IPS DF 6.9 (cell line): Measurements from ENCODE around the gene ZHX3.
"Not testable (repeated sequence)": the region's sequence is repeated elsewhere in the genome, so short reads cannot be mapped to it uniquely, and the experiment has no call there.

Experiments
- DNase-seq: peaks from one replicate; pipeline ENCODE4 v3.0.0-alpha.2; 2013; ENCODE audit warnings: low read depth, low spot score
- H3K27ac ChIP-seq: one replicate; pipeline ENCODE4 v1.5.1; 2013; ENCODE audit warnings: low read length, control low read depth
- H3K27me3 ChIP-seq: 2 replicates; pipeline ENCODE4 v1.6.1; 2013; ENCODE audit warnings: mild to moderate bottlenecking, low read length; ENCODE audit not compliant: control insufficient read depth, insufficient read depth
- H3K36me3 ChIP-seq: 2 replicates; pipeline ENCODE4 v1.6.1; 2013; ENCODE audit warnings: low read length; ENCODE audit not compliant: control insufficient read depth, insufficient read depth
- H3K4me1 ChIP-seq: 2 replicates; pipeline ENCODE4 v1.6.1; 2013; ENCODE audit warnings: low read length; ENCODE audit not compliant: control insufficient read depth, insufficient read depth
- H3K4me3 ChIP-seq: 2 replicates; pipeline ENCODE4 v1.5.1; 2013; ENCODE audit warnings: mild to moderate bottlenecking, low read length
- H3K9me3 ChIP-seq: 2 replicates; pipeline ENCODE4 v1.6.1; 2013; ENCODE audit warnings: low read length, inconsistent platforms; ENCODE audit not compliant: control insufficient read depth, insufficient read depth
- WGBS: extraction: QIAGEN DNeasy Blood & Tissue Kit; methylation state at CpG from one replicate; pipeline ENCODE4 v1.1.7; 2013; ENCODE audit warnings: mixed read lengths, missing lambda C conversion rate; ENCODE audit not compliant: insufficient read length, insufficient coverage; 5-methylcytosine and 5-hydroxymethylcytosine counted together

Gene ZHX3

GRCh38 chr20:41312009-41312408 lies 5.5 kb downstream of the ZHX3 start:
- not testable (repeated sequence) for H3K27me3 ChIP-seq, DNase-seq, H3K27ac ChIP-seq, H3K4me3 ChIP-seq, H3K4me1 ChIP-seq, H3K9me3 ChIP-seq, H3K36me3 ChIP-seq
- WGBS = no CpG with 5 or more reads among the region's 6 CpGs

- Histone ChIP-seq H3K4me3 (no peak overlapping the region), H3K9me3 (no peaks in the 10 kb centered on the region), H3K36me3 (no peaks in the 10 kb centered on the region), H3K27me3 (no peaks in the 10 kb centered on the region; the same call in 1 of the 2 replicates), H3K27ac (no peak overlapping the region), H3K4me1 (peaks cover 1% of the 10 kb centered on the region; the same call in 1 of the 2 replicates)
- DNase-seq = no peak
- 100% methylated on average over 1 of the region's 2 CpGs for WGBS
Observed at GRCh38 chr20:41309817-41310216, 7.7 kb downstream of the ZHX3 start.

GRCh38 chr20:41308726-41309413 lies 8.7 kb downstream of the ZHX3 start:
- no peak for DNase-seq
- no peak overlapping the region for H3K27ac ChIP-seq
- peaks cover 1% of the 10 kb centered on the region; the same call in 1 of the 2 replicates for H3K4me1 ChIP-seq
- no peaks in the 10 kb centered on the region for H3K36me3 ChIP-seq
- H3K27me3 ChIP-seq = no peaks in the 10 kb centered on the region; the same call in 1 of the 2 replicates
- WGBS = no CpG with 5 or more reads among the region's 3 CpGs
- no peaks in the 10 kb centered on the region for H3K9me3 ChIP-seq
- H3K4me3 ChIP-seq = no peak overlapping the region

GRCh38 chr20:41308290-41308711 lies 9.2 kb downstream of the ZHX3 start:
- Histone ChIP-seq H3K9me3 (no peaks in the 10 kb centered on the region), H3K36me3 (no peaks in the 10 kb centered on the region), H3K4me1 (peaks cover 1% of the 10 kb centered on the region; the same call in 1 of the 2 replicates), H3K27me3 (no peaks in the 10 kb centered on the region; the same call in 1 of the 2 replicates), H3K4me3 (no peak overlapping the region), H3K27ac (no peak overlapping the region)
- WGBS = no CpG with 5 or more reads among the region's 1 CpG
- no peak for DNase-seq

- DNase-seq = no peak
- no CpG with 5 or more reads among the region's 1 CpG for WGBS
- H3K4me3 ChIP-seq = no peak overlapping the region
- H3K4me1 ChIP-seq = peaks cover 1% of the 10 kb centered on the region; the same call in 1 of the 2 replicates
- H3K9me3 ChIP-seq = no peaks in the 10 kb centered on the region
- H3K27me3 ChIP-seq = no peaks in the 10 kb centered on the region; the same call in 1 of the 2 replicates
- no peak overlapping the region for H3K27ac ChIP-seq
- no peaks in the 10 kb centered on the region for H3K36me3 ChIP-seq
Observed at GRCh38 chr20:41307021-41307420, 10.5 kb downstream of the ZHX3 start.

GRCh38 chr20:41306061-41306727 lies 11.3 kb downstream of the ZHX3 start:
- no peak for DNase-seq
- no CpG with 5 or more reads among the region's 5 CpGs for WGBS
- Histone ChIP-seq H3K27ac (no peak overlapping the region), H3K4me3 (no peak overlapping the region), H3K4me1 (peaks cover 1% of the 10 kb centered on the region; the same call in 1 of the 2 replicates), H3K36me3 (no peaks in the 10 kb centered on the region), H3K9me3 (no peaks in the 10 kb centered on the region), H3K27me3 (no peaks in the 10 kb centered on the region)

GRCh38 chr20:41304424-41305079 lies 13.0 kb downstream of the ZHX3 start:
- Histone ChIP-seq H3K27me3 (no peaks in the 10 kb centered on the region), H3K9me3 (no peaks in the 10 kb centered on the region), H3K4me3 (no peak overlapping the region), H3K4me1 (peaks cover 1% of the 10 kb centered on the region; the same call in 1 of the 2 replicates), H3K36me3 (no peaks in the 10 kb centered on the region), H3K27ac (no peak overlapping the region)
- no peak for DNase-seq
- WGBS = no CpG with 5 or more reads among the region's 3 CpGs

GRCh38 chr20:41304002-41304401 lies 13.5 kb downstream of the ZHX3 start:
- no peak overlapping the region for H3K27ac ChIP-seq

GRCh38 chr20:41300886-41301285 lies 16.6 kb downstream of the ZHX3 start:
- H3K9me3 ChIP-seq = no peaks in the 10 kb centered on the region
- whole genome bisulfite sequencing = 100% methylated on average over 1 of the region's 4 CpGs
- no peaks in the 10 kb centered on the region for H3K4me1 ChIP-seq
- no peak overlapping the region for H3K27ac ChIP-seq
- H3K36me3 ChIP-seq = no peaks in the 10 kb centered on the region
- H3K27me3 ChIP-seq = no peaks in the 10 kb centered on the region
- no peak overlapping the region for H3K4me3 ChIP-seq
- no peak for DNase-seq

More at GRCh38 chr20:41304002-41304401, 13.5 kb downstream of the ZHX3 start:
- no CpG with 5 or more reads among the region's 1 CpG for WGBS
- no peaks in the 10 kb centered on the region for H3K9me3 ChIP-seq
- H3K36me3 ChIP-seq = no peaks in the 10 kb centered on the region
- H3K4me1 ChIP-seq = peaks cover 1% of the 10 kb centered on the region; the same call in 1 of the 2 replicates
- H3K4me3 ChIP-seq = no peak overlapping the region
- no peaks in the 10 kb centered on the region for H3K27me3 ChIP-seq
- no peak for DNase-seq

GRCh38 chr20:41300383-41300782 lies 17.1 kb downstream of the ZHX3 start:
- DNase-seq = no peak
- no CpG with 5 or more reads among the region's 3 CpGs for WGBS
- Histone ChIP-seq H3K9me3 (no peaks in the 10 kb centered on the region), H3K36me3 (no peaks in the 10 kb centered on the region), H3K4me1 (no peaks in the 10 kb centered on the region), H3K27me3 (no peaks in the 10 kb centered on the region), H3K4me3 (no peak overlapping the region), H3K27ac (no peak overlapping the region)
